ENCODE results near the gene AZIN2. TPM values are rescaled to one million over a fixed set of nuclear protein-coding genes. Genes with fewer than 3 reads are reported as not detected.

The AZIN2 gene
- total and polyA plus RNA-seq, 2 of the 13 experiments (the other 11 are each of a cell fraction or from before 2014, with no cell fraction given): 1.7 to 3.5 TPM

DNA sequence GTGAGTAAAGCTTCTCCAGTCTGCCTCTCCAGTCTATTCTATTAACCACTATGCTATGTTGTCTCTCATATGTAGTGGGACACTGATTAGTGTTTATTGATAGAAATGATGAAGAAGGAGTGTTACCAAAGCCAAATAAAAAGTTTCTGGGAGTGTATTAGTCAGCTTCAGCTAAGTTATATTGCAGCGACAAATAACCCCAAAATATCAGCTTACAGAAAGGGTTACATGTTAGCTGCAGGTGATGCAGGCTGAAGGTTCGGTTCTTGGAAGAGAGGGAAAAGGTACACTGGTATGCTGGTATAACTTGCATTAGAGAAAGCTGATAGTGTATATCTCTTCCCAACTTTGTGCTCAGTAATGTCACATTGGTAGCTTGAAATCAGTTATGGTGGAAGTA lies 33.7 kb upstream of the AZIN2 start:
- Histone ChIP-seq H3K4me1 (ENCODE audit: insufficient read depth, low read length) (peaks cover 81% of the 10 kb centered on the region), H3K36me3 (replicated peaks in 1 of 2; ENCODE audit: control insufficient read depth in 1 of 2, insufficient read depth in 2 of 2, low read length in 2 of 2) (no peaks in the 10 kb centered on the region), H3K9me3 (ENCODE audit: low read length) (no peaks in the 10 kb centered on the region), H2AFZ (ENCODE audit: low read length) (no peak overlapping the region), H3K4me2 (ENCODE audit: low read depth, low read length) (no peak overlapping the region), H3K9ac (ENCODE audit: insufficient read depth, low read depth, low read length) (no peak overlapping the region), H4K20me1 (ENCODE audit: insufficient read depth, low read length) (no peaks in the 10 kb centered on the region), H3K27me3 (ENCODE audit: control insufficient read depth in 1 of 2, insufficient read depth in 2 of 2, low read length in 2 of 2) (no peaks in the 10 kb centered on the region), H3K4me3 (replicated peaks in 1 of 3; ENCODE audit: insufficient read depth in 1 of 3, low read depth in 2 of 3, low read length in 3 of 3) (no peak overlapping the region), H3K79me2 (ENCODE audit: insufficient read depth, low read length) (no peaks in the 10 kb centered on the region), H3K27ac (ENCODE audit: extremely low read length, insufficient read depth, low read length) (no peak overlapping the region)
- in situ Hi-C loops (cut with HindIII; ENCODE audit: extremely low pct_ligation_motif_present, low pct_unique_long_range_greater_than_20kb): no loop called here
- BruUV-seq (replicated peaks): no TSS peak
- ATAC-seq (no peak), FAIRE-seq (no peak), DNase-seq (ENCODE audit: low spot score) (no peak)
- ChIA-PET POLR2A (no interaction called here), CTCF (ENCODE audit: low intra/inter-chr PET ratio, low total read pairs) (no interaction called here)
- intact Hi-C loops (cut with micrococcal nuclease; ENCODE audit: unreplicated experiment): no loop called here
- TF ChIP-seq, protein P1, sequence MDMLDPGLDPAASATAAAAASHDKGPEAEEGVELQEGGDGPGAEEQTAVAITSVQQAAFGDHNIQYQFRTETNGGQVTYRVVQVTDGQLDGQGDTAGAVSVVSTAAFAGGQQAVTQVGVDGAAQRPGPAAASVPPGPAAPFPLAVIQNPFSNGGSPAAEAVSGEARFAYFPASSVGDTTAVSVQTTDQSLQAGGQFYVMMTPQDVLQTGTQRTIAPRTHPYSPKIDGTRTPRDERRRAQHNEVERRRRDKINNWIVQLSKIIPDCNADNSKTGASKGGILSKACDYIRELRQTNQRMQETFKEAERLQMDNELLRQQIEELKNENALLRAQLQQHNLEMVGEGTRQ (IDR thresholded peaks at IDR 0.05; ENCODE audit: low read depth, low read length): no peak
- TF ChIP-seq, protein P1 (CRISPR knock-in tag; IDR thresholded peaks at IDR 0.05; ENCODE audit: borderline replicate concordance): no peak
- TF ChIP-seq ZNF12 (CRISPR knock-in tag; IDR thresholded peaks at IDR 0.05) (peak; percentile 76), HNRNPH1 (optimal IDR thresholded peaks at IDR 0.05; ENCODE audit: low read depth, low read length) (no peak), PRPF4 (IDR thresholded peaks at IDR 0.05; ENCODE audit: low read depth, low read length, poor library complexity, severe bottlenecking) (no peak), RNF2 (conservative IDR thresholded peaks at IDR 0.05; ENCODE audit: low read depth) (no peak), SP4 (CRISPR knock-in tag; IDR thresholded peaks at IDR 0.05) (no peak), REXO4 (CRISPR knock-in tag; IDR thresholded peaks at IDR 0.05; ENCODE audit: borderline replicate concordance) (no peak), ZNF720 (CRISPR knock-in tag; IDR thresholded peaks at IDR 0.05) (no peak), RBM22 (optimal IDR thresholded peaks at IDR 0.05; ENCODE audit: low read length) (no peak), ZNF44 (CRISPR knock-in tag; IDR thresholded peaks at IDR 0.05) (no peak), ZNF326 (CRISPR knock-in tag; IDR thresholded peaks at IDR 0.05; ENCODE audit: borderline replicate concordance) (no peak), RBAK (CRISPR knock-in tag; IDR thresholded peaks at IDR 0.05) (peak; percentile 79; the same call in 1 of the 2 replicates), ATF1 (CRISPR knock-in tag; IDR thresholded peaks at IDR 0.05) (no peak)
- TF ChIP-seq, protein P2, sequence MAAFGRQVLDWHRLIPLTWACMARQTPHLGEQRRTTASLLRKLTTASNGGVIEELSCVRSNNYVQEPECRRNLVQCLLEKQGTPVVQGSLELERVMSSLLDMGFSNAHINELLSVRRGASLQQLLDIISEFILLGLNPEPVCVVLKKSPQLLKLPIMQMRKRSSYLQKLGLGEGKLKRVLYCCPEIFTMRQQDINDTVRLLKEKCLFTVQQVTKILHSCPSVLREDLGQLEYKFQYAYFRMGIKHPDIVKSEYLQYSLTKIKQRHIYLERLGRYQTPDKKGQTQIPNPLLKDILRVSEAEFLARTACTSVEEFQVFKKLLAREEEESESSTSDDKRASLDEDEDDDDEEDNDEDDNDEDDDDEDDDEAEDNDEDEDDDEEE (CRISPR knock-in tag; IDR thresholded peaks at IDR 0.05): no peak
- WGBS (ENCODE audit: low lambda C conversion rate): 65% methylated on average over 2 of the region's 2 CpGs

Measured in HepG2 (cell line).